ENCODE results near the gene EHD4. TPM values are rescaled to one million over a fixed set of nuclear protein-coding genes. Genes with fewer than 3 reads are reported as not detected.

EHD4 gene
- total and polyA plus RNA-seq, 2 experiments from 2014 or later, result 27.3 to 34.7 TPM

GRCh38 chr15:41996921-41997592 is 24.7 kb upstream of the EHD4 start:
- Histone ChIP-seq H3K36me3 (replicated peaks; ENCODE audit: insufficient read depth, low read depth) (no peaks in the 10 kb centered on the region), H3K4me1 (ENCODE audit: insufficient read depth) (no peaks in the 10 kb centered on the region), H3K79me2 (no peaks in the 10 kb centered on the region), H3K27ac (no peak overlapping the region), H3K9me2 (replicated peaks; ENCODE audit: insufficient read depth) (no peaks in the 10 kb centered on the region), H2AFZ (no peak overlapping the region), H3K9me3 (ENCODE audit: low read depth) (no peaks in the 10 kb centered on the region), H3K27me3 (no peaks in the 10 kb centered on the region), H3K4me2 (no peak overlapping the region), H3K4me3 (no peak overlapping the region), H4K20me1 (ENCODE audit: insufficient read depth, poor library complexity, severe bottlenecking) (no peaks in the 10 kb centered on the region)
- WGBS (ENCODE audit: low lambda C conversion rate, missing lambda C conversion rate), result 93% methylated on average over 13 of the region's 13 CpGs
- no peak for DNase-seq (ENCODE audit: low spot score)
- TF ChIP-seq EZH2phosphoT487 (IDR thresholded peaks at IDR 0.05; ENCODE audit: low read depth, severe bottlenecking, unreplicated experiment), result no peak
- TF ChIP-seq CTCF (IDR thresholded peaks at IDR 0.05; ENCODE audit: poor library complexity), result no peak
- no peak for TF ChIP-seq EZH2 (IDR thresholded peaks at IDR 0.05; ENCODE audit: borderline replicate concordance)

GRCh38 chr15:41996376-41996775 is 24.0 kb upstream of the EHD4 start:
- TF ChIP-seq EZH2phosphoT487 (IDR thresholded peaks at IDR 0.05; ENCODE audit: low read depth, severe bottlenecking, unreplicated experiment), result no peak
- no peak for TF ChIP-seq EZH2 (IDR thresholded peaks at IDR 0.05; ENCODE audit: borderline replicate concordance)
- TF ChIP-seq CTCF (IDR thresholded peaks at IDR 0.05; ENCODE audit: poor library complexity), result no peak
- WGBS (ENCODE audit: low lambda C conversion rate, missing lambda C conversion rate), result 98% methylated on average over 10 of the region's 10 CpGs

GRCh38 chr15:41995476-41995855 is 23.1 kb upstream of the EHD4 start:
- Histone ChIP-seq H4K20me1 (ENCODE audit: insufficient read depth, poor library complexity, severe bottlenecking) (no peaks in the 10 kb centered on the region), H3K4me1 (ENCODE audit: insufficient read depth) (no peaks in the 10 kb centered on the region), H2AFZ (no peak overlapping the region), H3K36me3 (replicated peaks; ENCODE audit: insufficient read depth, low read depth) (no peaks in the 10 kb centered on the region), H3K79me2 (no peaks in the 10 kb centered on the region), H3K27ac (no peak overlapping the region), H3K27me3 (no peaks in the 10 kb centered on the region), H3K4me3 (no peak overlapping the region), H3K9me3 (ENCODE audit: low read depth) (no peaks in the 10 kb centered on the region), H3K4me2 (no peak overlapping the region), H3K9me2 (replicated peaks; ENCODE audit: insufficient read depth) (no peaks in the 10 kb centered on the region)
- TF ChIP-seq EZH2 (IDR thresholded peaks at IDR 0.05; ENCODE audit: borderline replicate concordance), result no peak
- TF ChIP-seq CTCF (IDR thresholded peaks at IDR 0.05; ENCODE audit: poor library complexity), result no peak
- no peak for TF ChIP-seq EZH2phosphoT487 (IDR thresholded peaks at IDR 0.05; ENCODE audit: low read depth, severe bottlenecking, unreplicated experiment)
- WGBS (ENCODE audit: low lambda C conversion rate, missing lambda C conversion rate), result 94% methylated on average over 7 of the region's 7 CpGs
- DNase-seq (ENCODE audit: low spot score), result no peak

More at GRCh38 chr15:41996376-41996775, 24.0 kb upstream of the EHD4 start:
- H3K36me3 ChIP-seq (replicated peaks; ENCODE audit: insufficient read depth, low read depth), result no peaks in the 10 kb centered on the region
- H3K9me3 ChIP-seq (ENCODE audit: low read depth), result no peaks in the 10 kb centered on the region
- H3K4me1 ChIP-seq (ENCODE audit: insufficient read depth), result no peaks in the 10 kb centered on the region
- H3K4me2 ChIP-seq, result no peak overlapping the region
- H3K27me3 ChIP-seq, result no peaks in the 10 kb centered on the region
- no peaks in the 10 kb centered on the region for H3K79me2 ChIP-seq
- no peak for DNase-seq (ENCODE audit: low spot score)
- no peaks in the 10 kb centered on the region for H3K9me2 ChIP-seq (replicated peaks; ENCODE audit: insufficient read depth)
- no peak overlapping the region for H2AFZ ChIP-seq
- no peak overlapping the region for H3K27ac ChIP-seq
- no peak overlapping the region for H3K4me3 ChIP-seq
- H4K20me1 ChIP-seq (ENCODE audit: insufficient read depth, poor library complexity, severe bottlenecking), result no peaks in the 10 kb centered on the region

Data from hepatocyte (in vitro differentiated cells).